ENCODE data around the gene UCN2. TPM values are rescaled to one million over a fixed set of nuclear protein-coding genes. Genes with fewer than 3 reads are reported as not detected.

Gene UCN2
- total RNA-seq, 6 experiments from 2014 or later, result 4.3 to 6.4 (median 5.0) TPM

- TF ChIP-seq CTCF (IDR thresholded peaks at IDR 0.05), result no peak
- Mint-ChIP-seq H3K36me3 (ENCODE audit: low read depth) (peaks cover 30% of the 10 kb centered on the region), H3K9me3 (no peaks in the 10 kb centered on the region), H3K4me3 (0 out of 2 replicates have a peak overlapping the region, but pooled peaks have one; percentile 34), H3K27me3 (ENCODE audit: insufficient read depth) (peaks cover 2% of the 10 kb centered on the region), H3K27ac (peak overlapping the region; percentile 93), H3K4me1 (ENCODE audit: low read depth) (peaks cover 80% of the 10 kb centered on the region)
- DNase-seq, result no peak
Observed at GRCh38 chr3:48596676-48597407, 33.3 kb upstream of the UCN2 start.

- H3K4me3 Mint-ChIP-seq, result peak overlapping the region; percentile 90
- no peaks in the 10 kb centered on the region for H3K9me3 Mint-ChIP-seq
- no peak for DNase-seq
- no peak for TF ChIP-seq CTCF (IDR thresholded peaks at IDR 0.05)
- peak overlapping the region; percentile 93 for H3K27ac Mint-ChIP-seq
- peaks cover 30% of the 10 kb centered on the region for H3K36me3 Mint-ChIP-seq (ENCODE audit: low read depth)
- peaks cover 2% of the 10 kb centered on the region for H3K27me3 Mint-ChIP-seq (ENCODE audit: insufficient read depth)
- H3K4me1 Mint-ChIP-seq (ENCODE audit: low read depth), result peaks cover 81% of the 10 kb centered on the region
Observed at GRCh38 chr3:48596157-48596556, 32.6 kb upstream of the UCN2 start.

GRCh38 chr3:48595526-48596121, 32.0 kb upstream of the UCN2 start:
- H3K4me3 Mint-ChIP-seq, result peak overlapping the region; percentile 90
- no peak for TF ChIP-seq CTCF (IDR thresholded peaks at IDR 0.05)
- no peaks in the 10 kb centered on the region for H3K9me3 Mint-ChIP-seq
- DNase-seq, result peak; percentile 97
- H3K27me3 Mint-ChIP-seq (ENCODE audit: insufficient read depth), result peaks cover 2% of the 10 kb centered on the region
- H3K27ac Mint-ChIP-seq, result peak overlapping the region; percentile 93
- H3K4me1 Mint-ChIP-seq (ENCODE audit: low read depth), result peaks cover 82% of the 10 kb centered on the region
- peaks cover 30% of the 10 kb centered on the region for H3K36me3 Mint-ChIP-seq (ENCODE audit: low read depth)

GRCh38 chr3:48595075-48595525, 31.5 kb upstream of the UCN2 start, which contains the start of gene COL7A1:
Gene COL7A1, minus strand, starts transcription at chr3:48595329. Its CDS starts 170 bp downstream, at chr3:48595159.
- Mint-ChIP-seq H3K36me3 (ENCODE audit: low read depth) (peaks cover 29% of the 10 kb centered on the region), H3K4me1 (ENCODE audit: low read depth) (peaks cover 77% of the 10 kb centered on the region), H3K27ac (peak within 1 kb of the TSS; percentile 93), H3K4me3 (peak within 1 kb of the TSS; percentile 90), H3K27me3 (ENCODE audit: insufficient read depth) (peaks cover 2% of the 10 kb centered on the region), H3K9me3 (no peaks in the 10 kb centered on the region)
- peak; percentile 17 for DNase-seq
- TF ChIP-seq CTCF (IDR thresholded peaks at IDR 0.05), result no peak

GRCh38 chr3:48594417-48595049, 31.0 kb upstream of the UCN2 start:
- peaks cover 33% of the 10 kb centered on the region for H3K36me3 Mint-ChIP-seq (ENCODE audit: low read depth)
- H3K9me3 Mint-ChIP-seq, result no peaks in the 10 kb centered on the region
- H3K27ac Mint-ChIP-seq, result peak overlapping the region; percentile 93
- H3K27me3 Mint-ChIP-seq (ENCODE audit: insufficient read depth), result peaks cover 2% of the 10 kb centered on the region
- TF ChIP-seq CTCF (IDR thresholded peaks at IDR 0.05), result no peak
- DNase-seq, result peak; percentile 59
- peaks cover 76% of the 10 kb centered on the region for H3K4me1 Mint-ChIP-seq (ENCODE audit: low read depth)
- H3K4me3 Mint-ChIP-seq, result peak overlapping the region; percentile 90
